ENCODE data around the gene PCED1A.

GRCh38 chr20:2866236-2866635 is 25.8 kb upstream of the PCED1A start:
- TF ChIP-seq CTCF (IDR thresholded peaks at IDR 0.05) (no peak), POLR2A (IDR thresholded peaks at IDR 0.05) (no peak)

Measured in stomach (tissue), 4 donors.